Measurements from ENCODE around the gene NT5DC2.

The NT5DC2 gene

DNA sequence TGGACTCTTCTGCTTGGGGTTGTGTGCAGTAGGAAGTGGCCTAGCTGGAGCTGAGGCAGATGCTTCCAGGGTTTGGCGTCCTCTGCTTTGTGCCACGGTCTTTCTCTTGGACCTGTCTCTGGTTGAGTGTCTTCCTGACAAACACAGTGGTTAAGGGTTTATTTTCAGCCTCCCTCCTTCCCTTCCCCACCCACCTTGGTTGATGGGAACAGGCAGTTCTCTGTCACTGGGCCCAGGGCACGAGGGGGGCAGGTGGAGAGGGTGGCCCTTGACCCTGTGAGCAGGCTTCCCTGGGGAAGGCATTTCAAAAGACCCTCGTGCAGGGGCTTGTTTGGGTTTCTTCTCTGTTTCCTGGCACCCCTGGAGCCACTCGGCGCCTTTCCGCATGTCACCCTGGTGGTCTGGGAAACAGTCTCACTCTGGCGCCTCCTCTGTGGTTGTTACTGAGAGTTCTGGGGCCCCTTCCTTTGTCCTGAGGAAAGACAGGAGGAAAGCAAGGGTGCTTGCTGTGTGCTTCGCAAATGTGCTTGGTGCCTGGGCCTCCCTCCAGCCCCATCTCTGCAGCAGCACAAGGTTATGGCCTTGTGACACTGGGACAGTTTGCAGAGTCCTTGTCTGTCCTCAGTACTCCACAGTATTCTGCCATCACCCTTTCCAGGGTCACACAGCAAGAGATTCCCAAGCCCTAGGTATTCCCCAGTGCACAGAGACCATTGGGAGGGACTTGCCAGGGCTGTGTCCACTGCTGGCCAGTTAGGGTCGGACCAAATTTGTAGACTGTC lies 48.8 kb downstream of the NT5DC2 start:
- no peak for DNase-seq

DNA sequence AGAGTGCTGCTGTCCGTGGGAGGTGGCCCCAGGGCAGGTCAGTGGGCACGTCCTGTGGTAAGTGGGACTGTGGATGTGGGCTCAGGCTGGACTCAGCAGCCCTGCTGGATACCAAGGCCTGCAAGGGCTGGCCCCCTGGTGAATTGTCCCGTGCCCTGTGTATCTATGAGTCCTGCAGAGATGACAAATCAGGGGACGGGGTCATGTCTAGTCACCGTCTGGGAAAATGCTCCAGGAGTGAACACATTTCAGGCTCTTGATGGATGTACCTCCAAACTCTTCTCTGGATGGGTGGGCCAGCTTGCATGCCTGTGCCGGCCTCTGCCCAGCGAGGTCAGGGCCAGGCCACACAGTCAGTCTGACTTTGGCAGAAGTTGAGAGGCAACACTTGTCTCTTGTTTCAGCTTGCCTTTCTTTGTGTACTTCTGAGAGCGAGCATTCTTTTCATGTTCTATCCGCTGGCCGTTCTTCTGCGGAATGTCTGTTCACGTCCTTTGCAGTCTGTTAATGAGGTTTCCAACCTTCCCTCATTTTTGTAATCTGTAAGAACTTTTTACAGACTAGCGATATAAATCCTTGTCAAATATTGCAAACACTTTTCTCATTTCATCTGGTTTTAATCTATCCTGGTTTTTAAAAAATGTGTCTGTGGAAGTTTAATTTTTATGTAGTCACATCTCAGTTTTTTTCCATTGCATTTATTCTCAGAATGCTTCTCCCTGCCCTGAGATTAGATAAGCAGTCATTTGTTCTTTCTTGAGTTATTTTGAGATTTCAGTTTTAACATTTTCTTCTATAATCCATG lies 49.9 kb downstream of the NT5DC2 start:
- DNase-seq = no peak

GRCh38 chr3:52483081-52483480 lies 50.6 kb downstream of the NT5DC2 start:
- DNase-seq = no peak

- peak in 1 of 2 donors; percentile 11 for DNase-seq
Measured at GRCh38 chr3:52481819-52482521, 51.7 kb downstream of the NT5DC2 start.

- no peak for DNase-seq
Measured at GRCh38 chr3:52480768-52481715, 52.6 kb downstream of the NT5DC2 start.

DNA sequence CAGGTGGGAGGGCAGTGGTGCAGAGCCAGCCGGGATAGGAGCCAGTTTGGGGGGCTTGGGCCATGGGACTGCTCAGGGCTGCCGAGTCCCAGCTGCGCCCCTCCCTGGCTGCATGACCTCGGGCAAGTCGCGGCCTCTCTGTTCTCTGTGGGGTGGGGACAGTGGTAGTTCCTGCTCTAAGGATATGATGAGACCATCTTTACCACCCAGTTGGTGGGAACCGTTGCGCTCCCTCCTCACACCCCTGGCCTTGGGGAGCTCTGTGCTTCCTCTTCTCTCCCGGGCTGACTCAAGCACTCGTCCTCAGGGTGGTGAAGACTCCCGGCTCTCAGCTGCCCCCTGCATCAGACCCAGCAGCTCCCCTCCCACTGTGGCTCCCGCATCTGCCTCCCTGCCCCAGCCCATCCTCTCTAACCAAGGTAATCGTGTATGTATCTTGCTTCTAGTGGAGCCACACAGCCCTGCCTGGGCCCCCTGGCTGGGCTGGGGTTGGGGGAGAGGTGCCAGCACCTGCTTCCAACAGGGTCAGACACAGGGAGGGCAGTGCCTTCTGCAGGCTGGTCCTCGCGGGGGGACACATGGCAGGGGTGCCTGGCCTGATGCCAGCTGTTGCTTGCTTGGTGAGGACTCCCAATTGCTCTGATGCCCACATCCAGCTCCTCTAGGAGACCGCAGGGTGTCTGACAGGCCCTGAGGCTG lies 53.6 kb downstream of the NT5DC2 start:
- no peak for DNase-seq

DNA sequence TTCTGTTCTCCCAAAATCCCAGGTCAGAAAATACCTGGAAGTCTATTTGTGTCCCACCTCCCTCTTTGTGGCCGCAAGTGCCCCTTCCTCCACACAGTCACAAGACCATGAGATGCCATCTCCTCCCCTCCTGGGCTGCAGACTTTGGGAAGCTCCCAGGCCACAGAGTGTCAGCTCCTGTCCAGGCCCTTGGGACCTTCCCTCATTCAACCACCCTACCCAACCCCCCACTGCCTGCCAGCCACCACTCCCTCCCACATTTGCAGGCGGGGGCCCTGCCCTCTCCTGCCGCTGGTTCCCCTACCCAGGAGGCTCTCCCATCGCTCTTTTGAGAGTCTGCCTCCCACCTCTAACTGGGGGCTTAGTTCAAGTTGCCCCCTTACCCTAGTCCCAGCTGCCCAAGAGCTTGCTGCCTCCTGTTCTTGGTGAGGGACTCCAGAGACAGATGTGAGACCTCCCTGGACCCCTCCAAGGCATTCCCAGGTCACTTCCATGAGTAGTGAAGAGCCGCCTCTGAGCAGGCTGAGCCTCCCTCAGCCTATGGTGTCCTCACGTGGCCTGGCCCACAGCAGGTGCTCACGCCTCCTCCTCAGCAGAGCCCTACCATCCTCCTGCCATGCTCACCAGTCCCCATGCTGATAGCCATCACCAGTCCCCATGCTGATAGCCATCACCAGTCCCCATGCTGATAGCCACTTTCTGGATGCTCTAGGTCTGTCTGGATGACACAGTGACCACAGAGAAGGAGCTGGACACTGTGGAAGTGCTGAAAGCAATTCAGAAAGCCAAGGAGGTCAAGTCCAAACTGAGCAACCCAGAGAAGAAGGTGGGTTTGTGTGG lies 54.4 kb downstream of the NT5DC2 start:
- DNase-seq = no peak

- DNase-seq = no peak
Measured at GRCh38 chr3:52477796-52478095, 55.9 kb downstream of the NT5DC2 start.

- no peak for DNase-seq
Measured at GRCh38 chr3:52477076-52477795, 56.4 kb downstream of the NT5DC2 start.

All from stimulated activated CD4-positive, alpha-beta T cell treated with anti-CD3 and anti-CD28 coated beads, Interleukin-2, amount 100 ng/mL, for 48 hours (primary cell).